Right atrium auricular region (tissue), 2 donors: ENCODE measurements around the gene ST6GALNAC2. TPM values are rescaled to one million over a fixed set of nuclear protein-coding genes. Genes with fewer than 3 reads are reported as not detected.

Experiments used
- DNase-seq: peaks from one replicate; pipeline ENCODE4 v3.0.0-alpha.2; 2019; ENCODE audit warnings: low spot score
- H3K27ac ChIP-seq, 2 donors: fragments of 200-600 bp; sonication (generic); 1 replicate in 1 of 2; 2 replicates in 1 of 2; pipeline ENCODE4 v1.5.1; 2016 to 2019
- H3K27me3 ChIP-seq, 2 donors: fragments of 200-600 bp; sonication (generic); one replicate each; pipeline versions ENCODE4 v1.5.1 to v1.6.0; 2017 to 2019
- H3K36me3 ChIP-seq: fragments of 200-600 bp; sonication (generic); one replicate; pipeline ENCODE4 v1.5.1; 2016
- H3K4me1 ChIP-seq, 2 donors: fragments of 200-600 bp; sonication (generic); one replicate each; pipeline versions ENCODE4 v1.5.1 to v1.6.0; 2017 to 2019
- H3K4me3 ChIP-seq, 2 donors: fragments of 200-600 bp; sonication (generic); 1 replicate in 1 of 2; 2 replicates in 1 of 2; pipeline ENCODE4 v1.5.1; 2017 to 2019; ENCODE audit warnings: mild to moderate bottlenecking in 1 of 2, moderate library complexity in 1 of 2
- H3K9me3 ChIP-seq, 2 donors: fragments of 200-600 bp; sonication (generic); one replicate each; pipeline ENCODE4 v1.5.1; 2019
- total RNA-seq, 2 donors: library from RNA; depleted of rRNA; stranded (reverse); fragments of >200 nt; gene quantifications; one replicate each; pipeline ENCODE4 v1.1.0, GENCODE V29; 2016
- TF ChIP-seq, protein P1 (sequence below), 2 donors: fragments of 200-600 bp; sonication (generic); IDR thresholded peaks; one replicate each; pipeline ENCODE4 v1.5.1; 2019; ENCODE audit warnings: antibody characterized with exemption in 2 of 2

Gene ST6GALNAC2
- total RNA-seq, 2 donors from 2014 or later: 4.5 to 6.4 TPM

DNA sequence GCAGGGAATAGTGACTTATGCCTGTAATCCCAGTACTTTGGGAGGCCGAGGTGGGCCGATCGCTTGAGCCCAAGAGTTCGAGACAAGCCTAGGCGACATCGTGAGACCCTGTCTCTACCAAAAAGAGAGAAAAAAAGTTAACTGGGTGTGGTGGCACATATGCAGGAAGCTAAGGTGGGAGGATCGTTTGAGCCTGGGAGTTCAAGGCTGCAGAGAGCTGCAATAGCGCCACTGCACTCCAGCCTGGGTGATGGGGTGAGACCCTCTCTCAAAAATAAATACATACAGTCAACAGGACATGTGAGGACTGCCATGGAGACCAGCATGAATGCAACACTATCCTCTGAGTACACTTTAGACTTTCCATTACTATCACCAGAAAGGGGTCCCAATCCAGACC lies 15.4 kb upstream of the ST6GALNAC2 start:
- no peak overlapping the region for H3K4me3 ChIP-seq
- TF ChIP-seq, protein P1, sequence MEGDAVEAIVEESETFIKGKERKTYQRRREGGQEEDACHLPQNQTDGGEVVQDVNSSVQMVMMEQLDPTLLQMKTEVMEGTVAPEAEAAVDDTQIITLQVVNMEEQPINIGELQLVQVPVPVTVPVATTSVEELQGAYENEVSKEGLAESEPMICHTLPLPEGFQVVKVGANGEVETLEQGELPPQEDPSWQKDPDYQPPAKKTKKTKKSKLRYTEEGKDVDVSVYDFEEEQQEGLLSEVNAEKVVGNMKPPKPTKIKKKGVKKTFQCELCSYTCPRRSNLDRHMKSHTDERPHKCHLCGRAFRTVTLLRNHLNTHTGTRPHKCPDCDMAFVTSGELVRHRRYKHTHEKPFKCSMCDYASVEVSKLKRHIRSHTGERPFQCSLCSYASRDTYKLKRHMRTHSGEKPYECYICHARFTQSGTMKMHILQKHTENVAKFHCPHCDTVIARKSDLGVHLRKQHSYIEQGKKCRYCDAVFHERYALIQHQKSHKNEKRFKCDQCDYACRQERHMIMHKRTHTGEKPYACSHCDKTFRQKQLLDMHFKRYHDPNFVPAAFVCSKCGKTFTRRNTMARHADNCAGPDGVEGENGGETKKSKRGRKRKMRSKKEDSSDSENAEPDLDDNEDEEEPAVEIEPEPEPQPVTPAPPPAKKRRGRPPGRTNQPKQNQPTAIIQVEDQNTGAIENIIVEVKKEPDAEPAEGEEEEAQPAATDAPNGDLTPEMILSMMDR (IDR thresholded peaks at IDR 0.05): no peak
- H3K27me3 ChIP-seq: no peaks in the 10 kb centered on the region
- H3K9me3 ChIP-seq: no peaks in the 10 kb centered on the region
- peaks cover 0 to 5% of the 10 kb centered on the region in 2 donors for H3K4me1 ChIP-seq
- H3K36me3 ChIP-seq: no peaks in the 10 kb centered on the region
- no peak for DNase-seq
- no peak overlapping the region for H3K27ac ChIP-seq

DNA sequence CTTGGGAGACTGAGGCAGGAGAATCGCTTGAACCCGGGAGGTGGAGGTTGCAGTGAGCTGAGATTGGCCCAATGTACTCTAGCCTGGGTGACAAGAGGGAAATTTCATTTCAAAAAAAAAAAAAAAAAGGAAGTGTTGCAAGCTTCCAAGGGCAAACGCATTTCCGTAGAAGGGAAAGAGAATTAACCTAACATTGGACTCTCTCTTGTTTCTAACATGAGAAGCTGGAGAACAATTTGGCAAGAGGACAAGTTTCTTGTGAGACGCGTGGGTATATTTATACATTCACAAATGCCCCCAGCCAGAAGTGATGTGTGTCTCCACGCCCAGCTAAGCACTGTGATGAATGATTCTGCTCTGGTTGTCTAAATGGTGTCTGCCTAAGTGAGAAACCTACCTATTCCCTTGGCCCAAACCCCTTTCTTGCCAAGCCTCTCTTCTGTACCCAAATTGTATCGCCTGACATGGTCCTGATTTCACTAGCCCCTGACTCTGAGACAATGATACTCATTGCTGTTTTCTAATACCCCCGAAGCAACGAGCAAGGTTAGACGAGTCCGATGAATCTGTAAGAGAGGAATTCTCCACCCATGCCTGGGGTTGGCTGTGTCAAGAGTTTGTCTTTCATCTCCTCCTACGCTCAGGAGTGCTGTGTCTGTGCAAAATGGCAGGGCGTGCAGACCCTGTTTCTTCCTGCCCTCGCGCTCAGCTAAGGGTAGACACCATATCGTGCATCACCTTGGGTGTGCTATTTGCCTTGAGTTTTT lies 14.2 kb upstream of the ST6GALNAC2 start:
- DNase-seq: no peak
- Histone ChIP-seq H3K27ac (no peak overlapping the region), H3K27me3 (no peaks in the 10 kb centered on the region), H3K36me3 (no peaks in the 10 kb centered on the region), H3K4me3 (no peak overlapping the region), H3K9me3 (no peaks in the 10 kb centered on the region), H3K4me1 (peaks cover 0 to 5% of the 10 kb centered on the region in 2 donors)
- TF ChIP-seq, protein P1 (IDR thresholded peaks at IDR 0.05): no peak

DNA sequence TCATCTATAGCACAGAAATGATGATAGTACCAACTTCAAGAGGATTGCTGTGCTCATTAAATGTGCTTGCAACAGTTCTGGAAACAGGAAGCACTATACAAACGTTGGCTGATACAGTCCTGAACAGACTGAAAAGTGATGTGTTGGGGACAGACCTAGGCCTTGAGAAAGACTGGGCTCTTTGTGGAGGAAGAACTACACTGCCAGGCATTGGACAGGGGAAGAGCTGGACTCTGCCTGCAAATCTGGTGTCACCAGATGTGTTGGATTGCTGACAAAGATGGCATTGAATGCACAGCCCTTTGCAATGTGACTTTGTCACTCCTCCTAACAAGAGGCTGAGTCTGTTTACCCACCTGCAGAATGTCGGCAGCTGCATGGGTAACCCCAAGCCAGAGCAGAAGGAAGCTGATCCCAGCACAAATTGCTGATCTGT lies 12.4 kb upstream of the ST6GALNAC2 start:
- no peaks in the 10 kb centered on the region for H3K36me3 ChIP-seq
- H3K4me1 ChIP-seq: peaks cover 0 to 5% of the 10 kb centered on the region in 2 donors
- TF ChIP-seq, protein P1 (IDR thresholded peaks at IDR 0.05): no peak
- no peak for DNase-seq
- H3K9me3 ChIP-seq: no peaks in the 10 kb centered on the region
- H3K4me3 ChIP-seq: no peak overlapping the region
- H3K27ac ChIP-seq: no peak overlapping the region
- H3K27me3 ChIP-seq: no peaks in the 10 kb centered on the region

DNA sequence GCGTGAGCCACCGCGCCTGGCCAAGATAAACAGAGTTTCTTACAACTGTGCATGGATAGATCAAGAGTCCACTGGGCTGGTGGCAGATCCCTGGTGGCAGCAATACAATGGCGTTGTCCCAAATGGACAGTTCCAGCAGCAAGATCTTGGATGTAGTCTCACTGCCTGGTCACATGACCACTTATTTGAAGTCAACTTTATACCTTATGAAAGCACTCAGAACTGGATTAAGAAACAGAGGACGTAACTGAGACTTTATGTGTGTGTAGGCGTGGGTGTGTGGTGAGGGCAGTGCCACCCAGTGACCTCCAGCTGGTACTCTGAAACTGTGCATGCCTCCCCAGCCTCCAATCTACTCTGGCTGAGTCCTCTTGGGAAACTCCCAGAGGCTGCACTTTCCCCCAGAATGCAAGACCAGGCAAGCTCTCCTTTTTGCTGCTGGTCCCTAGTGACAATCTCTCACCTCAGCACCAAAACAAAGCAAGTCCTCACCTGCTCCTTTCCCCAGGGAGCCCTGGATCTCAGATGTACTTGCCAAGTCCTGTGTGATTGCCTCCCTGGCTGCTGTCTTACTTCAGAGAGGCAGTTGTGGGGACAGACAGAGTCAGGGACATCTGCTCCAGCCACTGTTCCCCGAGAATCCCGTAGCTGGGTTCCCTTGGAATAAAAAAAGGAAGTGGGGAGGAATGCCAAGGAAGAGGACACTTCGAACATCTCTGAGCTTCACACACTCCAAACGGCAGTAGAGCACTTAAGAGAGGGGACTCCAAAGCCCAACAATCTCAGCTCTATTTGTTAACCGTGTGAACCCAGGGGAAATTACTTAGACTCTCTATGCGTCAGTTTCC lies 11.7 kb upstream of the ST6GALNAC2 start:
- Histone ChIP-seq H3K4me1 (peaks cover 0 to 5% of the 10 kb centered on the region in 2 donors), H3K36me3 (no peaks in the 10 kb centered on the region), H3K27me3 (no peaks in the 10 kb centered on the region), H3K9me3 (no peaks in the 10 kb centered on the region), H3K27ac (no peak overlapping the region), H3K4me3 (no peak overlapping the region)
- no peak for DNase-seq
- TF ChIP-seq, protein P1 (IDR thresholded peaks at IDR 0.05): no peak

DNA sequence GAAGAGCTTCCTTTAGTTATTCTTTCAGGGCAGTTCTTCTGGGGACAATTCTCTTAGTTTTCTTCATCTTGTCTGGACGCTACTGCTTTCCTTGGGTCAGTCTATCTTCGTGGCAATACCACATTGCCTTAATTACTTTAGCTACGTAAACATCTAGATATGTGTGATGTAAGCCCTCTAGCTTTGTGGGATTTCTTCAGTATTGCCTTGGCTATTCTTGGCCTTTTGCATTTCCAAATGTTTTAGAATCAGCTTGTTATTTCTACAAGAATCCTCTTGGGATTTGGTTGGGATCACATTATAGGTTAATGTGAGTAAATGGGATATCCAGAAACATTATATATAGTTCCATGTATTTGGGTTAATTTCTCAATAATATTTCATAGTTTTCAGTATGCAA lies 9.0 kb upstream of the ST6GALNAC2 start:
- no peaks in the 10 kb centered on the region for H3K9me3 ChIP-seq
- H3K27me3 ChIP-seq: no peaks in the 10 kb centered on the region
- H3K4me3 ChIP-seq: no peak overlapping the region
- TF ChIP-seq, protein P1 (IDR thresholded peaks at IDR 0.05): no peak
- H3K36me3 ChIP-seq: no peaks in the 10 kb centered on the region
- no peaks in the 10 kb centered on the region for H3K4me1 ChIP-seq
- no peak for DNase-seq
- no peak overlapping the region for H3K27ac ChIP-seq
